NCI-H2029 (cell line): ENCODE data around the gene OASL.

Source experiments
- DNase-seq: peaks from one replicate; lab custom pipeline; 2025; lab: John Stamatoyannopoulos, UW

The OASL gene

GRCh38 chr12:121011820-121012219 is 27.2 kb downstream of the OASL start:
- DNase-seq: no peak

- DNase-seq: no peak
Measured at GRCh38 chr12:121010860-121011259, 28.2 kb downstream of the OASL start.

GRCh38 chr12:121009741-121010140 is 29.3 kb downstream of the OASL start:
- no peak for DNase-seq

GRCh38 chr12:121008347-121009098 is 30.5 kb downstream of the OASL start:
- DNase-seq: no peak

- DNase-seq: peak; percentile 20
Measured at GRCh38 chr12:121005346-121005815, 33.7 kb downstream of the OASL start.

- no peak for DNase-seq
Measured at GRCh38 chr12:121004253-121004815, 34.7 kb downstream of the OASL start.

GRCh38 chr12:121003650-121004049 is 35.4 kb downstream of the OASL start:
- no peak for DNase-seq

- no peak for DNase-seq
Measured at GRCh38 chr12:121001841-121002483, 37.1 kb downstream of the OASL start.

GRCh38 chr12:121001060-121001459 is 38.0 kb downstream of the OASL start:
- no peak for DNase-seq

- DNase-seq: no peak
Measured at GRCh38 chr12:121000530-121000929, 38.5 kb downstream of the OASL start.

- DNase-seq: no peak
Measured at GRCh38 chr12:120999191-121000120, 39.6 kb downstream of the OASL start.

- DNase-seq: no peak
Measured at GRCh38 chr12:120998435-120998834, 40.6 kb downstream of the OASL start.

GRCh38 chr12:120997448-120997847 is 41.6 kb downstream of the OASL start:
- no peak for DNase-seq

- DNase-seq: no peak
Measured at GRCh38 chr12:120996133-120996746, 42.8 kb downstream of the OASL start.

- DNase-seq: no peak
Measured at GRCh38 chr12:120994589-120995337, 44.3 kb downstream of the OASL start.

- no peak for DNase-seq
Measured at GRCh38 chr12:120994059-120994458, 45.0 kb downstream of the OASL start.

- no peak for DNase-seq
Measured at GRCh38 chr12:120993496-120993895, 45.5 kb downstream of the OASL start.

- DNase-seq: no peak
Measured at GRCh38 chr12:120992989-120993388, 46.1 kb downstream of the OASL start.

- DNase-seq: no peak
Measured at GRCh38 chr12:120991965-120992364, 47.1 kb downstream of the OASL start.

GRCh38 chr12:120990487-120991055 is 48.5 kb downstream of the OASL start:
- no peak for DNase-seq

- DNase-seq: no peak
Measured at GRCh38 chr12:120989687-120990086, 49.4 kb downstream of the OASL start.
